GM23338 (cell line): Measurements from ENCODE around the gene GLYATL3. TPM values are rescaled to one million over a fixed set of nuclear protein-coding genes. Genes with fewer than 3 reads are reported as not detected.

Experiments
- ATAC-seq: fragments of 200-7000 bp; cut with Tn5 transposase; 3 replicates; pipeline ENCODE4 v1.9.1; 2020
- DNase-seq: peaks from one replicate; pipeline ENCODE4 v3.0.0-alpha.2; 2015; ENCODE audit warnings: low spot score
- H2AFZ ChIP-seq: fragments of 200-600 bp; sonication (generic); 2 replicates; pipeline ENCODE4 v1.8.0; 2016; ENCODE audit warnings: antibody characterized with exemption, mild to moderate bottlenecking, moderate library complexity
- H3F3A ChIP-seq: fragments of 200-600 bp; sonication (generic); replicated peaks from 2 replicates; pipeline ENCODE4 v1.8.0; 2017; ENCODE audit warnings: antibody characterized with exemption, mixed run types, low read depth
- H3K27ac ChIP-seq: fragments of 200-600 bp; sonication (generic); 2 replicates; pipeline ENCODE4 v1.6.1; 2016; ENCODE audit warnings: low read depth
- H3K27me3 ChIP-seq: fragments of 200-600 bp; sonication (generic); 2 replicates; pipeline ENCODE4 v1.8.0; 2016; ENCODE audit warnings: mild to moderate bottlenecking, mixed run types, moderate library complexity; ENCODE audit not compliant: insufficient read depth
- H3K36me3 ChIP-seq: fragments of 200-600 bp; sonication (generic); 2 replicates; pipeline ENCODE4 v1.8.0; 2016; ENCODE audit warnings: mild to moderate bottlenecking; ENCODE audit not compliant: insufficient read depth
- H3K4me1 ChIP-seq: fragments of 200-600 bp; sonication (generic); 2 replicates; pipeline ENCODE4 v1.8.0; 2016; ENCODE audit warnings: mild to moderate bottlenecking, moderate library complexity; ENCODE audit not compliant: insufficient read depth
- H3K4me2 ChIP-seq: fragments of 200-600 bp; sonication (generic); 2 replicates; pipeline ENCODE4 v1.7.1; 2017; ENCODE audit warnings: mixed run types
- H3K4me3 ChIP-seq: fragments of 200-600 bp; sonication (generic); 2 replicates; pipeline ENCODE4 v1.6.1; 2016; ENCODE audit warnings: mixed run types
- H3K79me2 ChIP-seq: fragments of 200-600 bp; sonication (generic); replicated peaks from 2 replicates; pipeline ENCODE4 v1.8.0; 2017; ENCODE audit warnings: mild to moderate bottlenecking; ENCODE audit not compliant: insufficient read depth
- H3K9me2 ChIP-seq: fragments of 200-600 bp; sonication (generic); 2 replicates; pipeline ENCODE4 v1.8.0; 2017; ENCODE audit not compliant: insufficient read depth
- H4K20me1 ChIP-seq: fragments of 200-600 bp; sonication (generic); replicated peaks from 2 replicates; pipeline ENCODE4 v1.8.0; 2017; ENCODE audit warnings: mild to moderate bottlenecking; ENCODE audit not compliant: insufficient read depth
- H3K27ac Mint-ChIP-seq: 2 replicates; pipeline ENCODE4 v1.8.0; 2020; ENCODE audit warnings: inconsistent platforms, mild to moderate bottlenecking, moderate library complexity, mixed read lengths
- H3K27me3 Mint-ChIP-seq: 3 replicates; pipeline ENCODE4 v1.8.0; 2022; ENCODE audit warnings: low read depth, mild to moderate bottlenecking, moderate library complexity, mixed read lengths, inconsistent platforms; ENCODE audit not compliant: insufficient read depth, poor library complexity
- H3K36me3 Mint-ChIP-seq: 3 replicates; pipeline ENCODE4 v1.8.0; 2021; ENCODE audit warnings: low read depth, mild to moderate bottlenecking, inconsistent platforms, moderate library complexity, mixed read lengths
- H3K4me1 Mint-ChIP-seq: 3 replicates; pipeline ENCODE4 v1.8.0; 2020; ENCODE audit warnings: mild to moderate bottlenecking, inconsistent platforms, mixed read lengths
- H3K4me3 Mint-ChIP-seq: 3 replicates; pipeline ENCODE4 v1.8.0; 2021; ENCODE audit warnings: moderate library complexity, mild to moderate bottlenecking, inconsistent platforms, mixed read lengths
- H3K9me3 Mint-ChIP-seq: 3 replicates; pipeline ENCODE4 v1.8.0; 2020; ENCODE audit warnings: moderate library complexity, mild to moderate bottlenecking, inconsistent platforms, mixed read lengths
- ETS1 ChIP-seq: IDR thresholded peaks from 2 replicates; pipeline ENCODE4 v1.6.1; 2016; ENCODE audit warnings: antibody characterized with exemption
- EZH2 ChIP-seq: fragments of 200-600 bp; sonication (generic); IDR thresholded peaks from one replicate; pipeline ENCODE4 v1.8.0; 2017; ENCODE audit warnings: antibody characterized with exemption, mild to moderate bottlenecking, low read depth; ENCODE audit not compliant: unreplicated experiment
- JUNB ChIP-seq: IDR thresholded peaks from one replicate; pipeline ENCODE4 v1.6.1; 2016; ENCODE audit warnings: antibody characterized with exemption; ENCODE audit not compliant: unreplicated experiment
- NANOG ChIP-seq: IDR thresholded peaks from 2 replicates; pipeline ENCODE4 v1.6.1; 2016; ENCODE audit warnings: antibody characterized with exemption, borderline replicate concordance
- POLR2AphosphoS5 ChIP-seq: IDR thresholded peaks from 2 replicates; pipeline ENCODE4 v1.6.1; 2016; ENCODE audit warnings: antibody characterized with exemption, low read depth
- STAT1 ChIP-seq: IDR thresholded peaks from one replicate; pipeline ENCODE4 v1.6.1; 2016; ENCODE audit warnings: antibody characterized with exemption; ENCODE audit not compliant: unreplicated experiment
- ZNF331 ChIP-seq: fragments of 250-450 bp; sonication (Bioruptor Pico); IDR thresholded peaks from 2 replicates; pipeline ENCODE4 v1.5.0; 2020; ENCODE audit warnings: low read depth, mild to moderate bottlenecking, moderate library complexity
- ZNF462 ChIP-seq: fragments of 250-450 bp; sonication (Bioruptor Pico); IDR thresholded peaks from 2 replicates; pipeline ENCODE4 v1.5.0; 2020; ENCODE audit warnings: mild to moderate bottlenecking, moderate library complexity
- polyA plus RNA-seq: library from polyadenylated mRNA; unstranded; fragments of >200 nt; fragmentation: Nextera tagmentation; extraction: Ambion mirVana; gene quantifications from 2 replicates; pipeline ENCODE4 v1.2.1, GENCODE V29; 2016
- total RNA-seq: library from RNA; depleted of rRNA; stranded (reverse); fragments of >200 nt; shearing (Covaris generic); gene quantifications from 2 replicates; pipeline ENCODE4 v1.2.3, GENCODE V29; 2014
- TF ChIP-seq, protein P1 (sequence below), 2 experiments: fragments of 200-600 bp in 1 of 2; sonication (generic) in 1 of 2; conservative IDR thresholded peaks; 2 replicates each; pipeline versions ENCODE4 v1.5.1 to v1.6.1; 2016 to 2017; ENCODE audit warnings: antibody characterized with exemption in 2 of 2, low read depth in 2 of 2, mild to moderate bottlenecking in 2 of 2, moderate library complexity in 1 of 2

The GLYATL3 gene
- total and polyA plus RNA-seq, 2 experiments from 2014 or later = not detected

GRCh38 chr6:49539102-49539501, 39.4 kb downstream of the GLYATL3 start (continued):
- TF ChIP-seq, protein P1, sequence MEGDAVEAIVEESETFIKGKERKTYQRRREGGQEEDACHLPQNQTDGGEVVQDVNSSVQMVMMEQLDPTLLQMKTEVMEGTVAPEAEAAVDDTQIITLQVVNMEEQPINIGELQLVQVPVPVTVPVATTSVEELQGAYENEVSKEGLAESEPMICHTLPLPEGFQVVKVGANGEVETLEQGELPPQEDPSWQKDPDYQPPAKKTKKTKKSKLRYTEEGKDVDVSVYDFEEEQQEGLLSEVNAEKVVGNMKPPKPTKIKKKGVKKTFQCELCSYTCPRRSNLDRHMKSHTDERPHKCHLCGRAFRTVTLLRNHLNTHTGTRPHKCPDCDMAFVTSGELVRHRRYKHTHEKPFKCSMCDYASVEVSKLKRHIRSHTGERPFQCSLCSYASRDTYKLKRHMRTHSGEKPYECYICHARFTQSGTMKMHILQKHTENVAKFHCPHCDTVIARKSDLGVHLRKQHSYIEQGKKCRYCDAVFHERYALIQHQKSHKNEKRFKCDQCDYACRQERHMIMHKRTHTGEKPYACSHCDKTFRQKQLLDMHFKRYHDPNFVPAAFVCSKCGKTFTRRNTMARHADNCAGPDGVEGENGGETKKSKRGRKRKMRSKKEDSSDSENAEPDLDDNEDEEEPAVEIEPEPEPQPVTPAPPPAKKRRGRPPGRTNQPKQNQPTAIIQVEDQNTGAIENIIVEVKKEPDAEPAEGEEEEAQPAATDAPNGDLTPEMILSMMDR (conservative IDR thresholded peaks at IDR 0.05; ENCODE audit: low read depth in 2 of 2) = no peak
- no peak for TF ChIP-seq STAT1
- TF ChIP-seq JUNB = no peak
- no peak for TF ChIP-seq EZH2

GRCh38 chr6:49540614-49541013, 40.9 kb downstream of the GLYATL3 start:
- no peaks in the 10 kb centered on the region for H4K20me1 ChIP-seq
- H3F3A ChIP-seq = no peaks in the 10 kb centered on the region
- no peak overlapping the region for H3K27ac ChIP-seq
- H3K4me2 ChIP-seq = no peak overlapping the region
- no peaks in the 10 kb centered on the region for H3K4me1 ChIP-seq
- Mint-ChIP-seq H3K27ac (peak overlapping the region; percentile 40; the same call in 1 of the 2 replicates), H3K36me3 (no peaks in the 10 kb centered on the region), H3K9me3 (no peaks in the 10 kb centered on the region), H3K4me3 (no peak overlapping the region), H3K4me1 (peaks cover 7% of the 10 kb centered on the region; the same call in 2 of the 3 replicates), H3K27me3 (no peaks in the 10 kb centered on the region)
- TF ChIP-seq ETS1 (no peak), NANOG (no peak), ZNF462 (no peak), POLR2AphosphoS5 (no peak), STAT1 (no peak), EZH2 (no peak), ZNF331 (no peak)
- H2AFZ ChIP-seq = no peak overlapping the region
- no peaks in the 10 kb centered on the region for H3K36me3 ChIP-seq
- no peaks in the 10 kb centered on the region for H3K27me3 ChIP-seq
- DNase-seq (no peak), ATAC-seq (no peak)
- H3K79me2 ChIP-seq = no peaks in the 10 kb centered on the region
- H3K9me2 ChIP-seq = no peaks in the 10 kb centered on the region
- H3K4me3 ChIP-seq = no peak overlapping the region
